Vagina (tissue), 2 donors: Measurements from ENCODE around the gene SNAP47.

Experiments used
- POLR2A ChIP-seq, 2 donors: fragments of 450-650 bp; IDR thresholded peaks; one replicate each; pipeline ENCODE4 v1.6.1; 2017; ENCODE audit warnings: antibody characterized with exemption in 2 of 2, mild to moderate bottlenecking in 2 of 2, moderate library complexity in 2 of 2
- TF ChIP-seq, protein P1 (sequence below), 3 experiments: fragments of 450-650 bp in 2 of 3; fragments of 200-600 bp in 1 of 3; sonication (generic) in 1 of 3; IDR thresholded peaks; one replicate each; pipeline ENCODE4 v1.5.1; 2017 to 2019; ENCODE audit warnings: antibody characterized with exemption in 3 of 3, mild to moderate bottlenecking in 2 of 3, moderate library complexity in 2 of 3

DNA sequence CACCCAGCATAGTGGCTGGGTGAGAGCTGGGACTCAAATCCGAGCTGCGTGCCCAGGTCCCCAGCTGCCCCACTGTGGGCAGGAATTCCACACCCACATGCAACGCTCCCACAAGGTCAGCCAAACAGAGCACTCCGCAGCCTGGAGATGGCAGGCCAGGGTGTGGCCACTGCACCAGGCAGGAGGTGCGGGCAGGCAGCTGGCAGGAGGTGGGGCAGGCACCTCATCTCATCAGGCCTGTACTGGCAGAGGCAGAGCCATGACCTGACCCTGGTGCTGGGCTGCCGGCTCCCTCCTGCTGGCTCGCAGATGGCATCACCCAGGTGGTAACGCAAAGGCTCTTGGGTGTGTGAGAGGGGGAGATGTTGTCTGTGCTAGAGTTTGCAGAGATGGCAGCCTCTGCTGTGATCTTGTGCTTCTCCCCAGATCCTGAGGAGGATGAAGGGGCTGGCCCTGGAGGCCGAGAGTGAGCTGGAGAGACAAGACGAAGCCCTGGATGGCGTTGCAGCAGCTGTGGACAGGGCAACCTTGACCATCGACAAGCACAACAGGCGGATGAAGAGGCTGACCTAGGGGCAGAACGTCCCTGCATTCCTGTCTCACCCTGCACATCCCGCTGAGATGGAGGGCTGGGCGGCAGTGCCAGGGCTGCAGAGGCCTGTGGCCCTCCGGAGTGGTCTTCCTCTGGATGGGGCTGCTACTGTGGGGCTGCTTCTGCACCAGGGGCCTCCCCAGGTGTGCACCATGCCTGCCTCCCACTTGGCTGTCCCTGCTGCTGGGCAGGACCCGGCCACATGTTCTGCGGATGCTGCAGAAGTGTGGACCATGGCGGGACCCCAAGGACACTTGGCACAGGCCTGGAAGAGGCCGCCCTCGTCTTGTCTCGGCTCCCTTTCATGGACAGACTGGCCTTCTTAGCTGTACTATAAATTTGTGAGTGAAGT lies 45.1 kb downstream of the SNAP47 start:
- TF ChIP-seq POLR2A (IDR thresholded peaks at IDR 0.05), result no peak
- TF ChIP-seq, protein P1, sequence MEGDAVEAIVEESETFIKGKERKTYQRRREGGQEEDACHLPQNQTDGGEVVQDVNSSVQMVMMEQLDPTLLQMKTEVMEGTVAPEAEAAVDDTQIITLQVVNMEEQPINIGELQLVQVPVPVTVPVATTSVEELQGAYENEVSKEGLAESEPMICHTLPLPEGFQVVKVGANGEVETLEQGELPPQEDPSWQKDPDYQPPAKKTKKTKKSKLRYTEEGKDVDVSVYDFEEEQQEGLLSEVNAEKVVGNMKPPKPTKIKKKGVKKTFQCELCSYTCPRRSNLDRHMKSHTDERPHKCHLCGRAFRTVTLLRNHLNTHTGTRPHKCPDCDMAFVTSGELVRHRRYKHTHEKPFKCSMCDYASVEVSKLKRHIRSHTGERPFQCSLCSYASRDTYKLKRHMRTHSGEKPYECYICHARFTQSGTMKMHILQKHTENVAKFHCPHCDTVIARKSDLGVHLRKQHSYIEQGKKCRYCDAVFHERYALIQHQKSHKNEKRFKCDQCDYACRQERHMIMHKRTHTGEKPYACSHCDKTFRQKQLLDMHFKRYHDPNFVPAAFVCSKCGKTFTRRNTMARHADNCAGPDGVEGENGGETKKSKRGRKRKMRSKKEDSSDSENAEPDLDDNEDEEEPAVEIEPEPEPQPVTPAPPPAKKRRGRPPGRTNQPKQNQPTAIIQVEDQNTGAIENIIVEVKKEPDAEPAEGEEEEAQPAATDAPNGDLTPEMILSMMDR (IDR thresholded peaks at IDR 0.05), result no peak
